HepG2 (cell line): ENCODE data around the gene MPIG6B. TPM values are rescaled to one million over a fixed set of nuclear protein-coding genes. Genes with fewer than 3 reads are reported as not detected.

Experiments
- ATAC-seq: fragments of 200-7000 bp; cut with Tn5 transposase; 3 replicates; pipeline ENCODE4 v1.9.1; 2020; ENCODE audit warnings: mild to moderate bottlenecking, moderate library complexity
- BruUV-seq: library from RNA; stranded (reverse); fragments of 400-500 nt; replicated peaks from 2 replicates; lab custom pipeline; 2021; lab: Mats Ljungman, UMichigan
- CTCF ChIA-PET: fragments of 300-600 bp; formaldehyde crosslinking; extraction: SDS; loops from one replicate; lab custom pipeline; 2021; ENCODE audit warnings: low total read pairs, inconsistent platforms, low intra/inter-chr PET ratio; lab: Yijun Ruan, JAX
- POLR2A ChIA-PET: fragments of 350-600 bp; sonication (Branson Sonifier 250); formaldehyde crosslinking; loops from one replicate; lab custom pipeline; 2020; ENCODE audit warnings: antibody characterized with exemption, inconsistent platforms; lab: Yijun Ruan, JAX
- DNase-seq: peaks from one replicate; pipeline ENCODE4 v3.0.0-alpha.2; 2015; ENCODE audit warnings: low spot score
- FAIRE-seq: peaks from 3 replicates; lab custom pipeline; 2011; peaks lifted over from hg19 to GRCh38; lab: Jason Lieb, UNC
- H2AFZ ChIP-seq: one replicate; pipeline ENCODE4 v1.6.1; 2011; ENCODE audit warnings: low read length, inconsistent platforms
- H3K27ac ChIP-seq: fragments of 300-600 bp; 3 replicates; pipeline ENCODE4 v1.8.0; 2011; ENCODE audit warnings: mixed run types, mild to moderate bottlenecking, mixed read lengths, low read length, inconsistent platforms; ENCODE audit not compliant: insufficient read depth; ENCODE audit errors: extremely low read length
- H3K27me3 ChIP-seq, 2 experiments: fragments of 200-600 bp in 1 of 2; 2 replicates in 1 of 2; 3 replicates in 1 of 2; pipeline versions ENCODE4 v1.6.0 to v1.8.0; 2011; ENCODE audit warnings: low read length in 2 of 2, mild to moderate bottlenecking in 2 of 2, moderate library complexity in 2 of 2, inconsistent platforms in 1 of 2; ENCODE audit not compliant: insufficient read depth in 2 of 2, control insufficient read depth in 1 of 2
- H3K36me3 ChIP-seq, 2 experiments: fragments of 200-600 bp in 1 of 2; replicated peaks in 1 of 2; 2 replicates in 1 of 2; 3 replicates in 1 of 2; pipeline versions ENCODE4 v1.5.1 to v1.8.0; 2011; ENCODE audit warnings: low read length in 2 of 2, inconsistent platforms in 1 of 2; ENCODE audit not compliant: insufficient read depth in 2 of 2, control insufficient read depth in 1 of 2
- H3K4me1 ChIP-seq: 2 replicates; pipeline ENCODE4 v1.5.1; 2012; ENCODE audit warnings: low read length, inconsistent platforms; ENCODE audit not compliant: insufficient read depth
- H3K4me2 ChIP-seq: 2 replicates; pipeline ENCODE4 v1.6.0; 2011; ENCODE audit warnings: low read depth, low read length, inconsistent platforms
- H3K4me3 ChIP-seq, 3 experiments: fragments of 200-600 bp in 1 of 3; sonication (generic), shearing (Covaris generic) in 1 of 3; replicated peaks in 1 of 3; 2 replicates each; pipeline ENCODE4 v1.5.1; 2011 to 2016; ENCODE audit warnings: low read length in 3 of 3, inconsistent platforms in 2 of 3, low read depth in 2 of 3, mild to moderate bottlenecking in 2 of 3, control low read depth in 1 of 3, mixed read lengths in 1 of 3; ENCODE audit not compliant: insufficient read depth in 1 of 3
- H3K79me2 ChIP-seq: one replicate; pipeline ENCODE4 v1.6.1; 2011; ENCODE audit warnings: low read length, inconsistent platforms; ENCODE audit not compliant: insufficient read depth
- H3K9ac ChIP-seq: 2 replicates; pipeline ENCODE4 v1.6.0; 2011; ENCODE audit warnings: mild to moderate bottlenecking, low read depth, low read length, inconsistent platforms; ENCODE audit not compliant: insufficient read depth
- H3K9me3 ChIP-seq: 2 replicates; pipeline ENCODE4 v1.5.1; 2012; ENCODE audit warnings: mild to moderate bottlenecking, low read length
- H4K20me1 ChIP-seq: 2 replicates; pipeline ENCODE4 v1.6.0; 2011; ENCODE audit warnings: inconsistent platforms, mild to moderate bottlenecking, low read length, moderate library complexity; ENCODE audit not compliant: insufficient read depth
- ATRX ChIP-seq: sonication (generic); formaldehyde crosslinking; IDR thresholded peaks from 2 replicates; pipeline ENCODE4 v1.4.0; 2020; ENCODE audit warnings: missing genetic modification reagents, borderline replicate concordance
- DRAP1 ChIP-seq: IDR thresholded peaks from 2 replicates; pipeline ENCODE4 v1.6.1; 2016; ENCODE audit warnings: missing genetic modification reagents, missing compliant biosample characterization
- GABPB1 ChIP-seq: IDR thresholded peaks from 2 replicates; pipeline ENCODE4 v1.6.1; 2016; ENCODE audit warnings: mild to moderate bottlenecking, missing genetic modification reagents, moderate library complexity, missing compliant biosample characterization
- HES4 ChIP-seq: sonication (generic); formaldehyde crosslinking; IDR thresholded peaks from 2 replicates; pipeline ENCODE4 v1.9.0; 2021; ENCODE audit warnings: mild to moderate bottlenecking, missing genetic modification reagents, borderline replicate concordance
- HMG20A ChIP-seq: IDR thresholded peaks from 2 replicates; pipeline ENCODE4 v1.6.1; 2016; ENCODE audit warnings: borderline replicate concordance
- HMGXB4 ChIP-seq, 2 experiments: sonication (generic) in 1 of 2; formaldehyde crosslinking in 1 of 2; IDR thresholded peaks; 2 replicates each; pipeline versions ENCODE4 v1.4.0 to v1.6.1; 2018 to 2020; ENCODE audit warnings: missing genetic modification reagents in 2 of 2, borderline replicate concordance in 1 of 2, low read depth in 1 of 2, mild to moderate bottlenecking in 1 of 2, missing biosample characterization in 1 of 2
- KMT2B ChIP-seq: IDR thresholded peaks from 2 replicates; pipeline ENCODE4 v1.6.1; 2016; ENCODE audit warnings: missing genetic modification reagents, missing compliant biosample characterization
- MAX ChIP-seq: IDR thresholded peaks from 2 replicates; pipeline ENCODE4 v1.6.1; 2012; ENCODE audit warnings: inconsistent platforms
- NR0B2 ChIP-seq: sonication (generic); formaldehyde crosslinking; IDR thresholded peaks from 2 replicates; pipeline ENCODE4 v1.4.0; 2020; ENCODE audit warnings: mild to moderate bottlenecking, missing genetic modification reagents
- SOX6 ChIP-seq, 2 experiments: fragments of 450-650 bp in 1 of 2; sonication (generic) in 1 of 2; formaldehyde crosslinking in 1 of 2; IDR thresholded peaks; 2 replicates each; pipeline versions ENCODE4 v1.4.0 to v1.6.1; 2017 to 2020; ENCODE audit warnings: antibody characterized with exemption in 1 of 2, mild to moderate bottlenecking in 1 of 2, missing genetic modification reagents in 1 of 2
- ZFY ChIP-seq: sonication (generic); formaldehyde crosslinking; IDR thresholded peaks from 2 replicates; pipeline ENCODE4 v1.4.0; 2020; ENCODE audit warnings: missing genetic modification reagents
- ZNF292 ChIP-seq: sonication (generic); formaldehyde crosslinking; IDR thresholded peaks from 2 replicates; pipeline ENCODE4 v1.8.1; 2022; ENCODE audit warnings: mild to moderate bottlenecking, low read depth, missing genetic modification reagents, borderline replicate concordance
- ZNF335 ChIP-seq: sonication (generic); formaldehyde crosslinking; IDR thresholded peaks from 2 replicates; pipeline ENCODE4 v1.4.0; 2020; ENCODE audit warnings: missing genetic modification reagents
- ZNF580 ChIP-seq: IDR thresholded peaks from 2 replicates; pipeline ENCODE4 v1.6.1; 2016; ENCODE audit warnings: low read depth, borderline replicate concordance
- ZNF598 ChIP-seq: sonication (generic); formaldehyde crosslinking; IDR thresholded peaks from 2 replicates; pipeline ENCODE4 v1.5.1; 2020; ENCODE audit warnings: mild to moderate bottlenecking, missing genetic modification reagents, borderline replicate concordance
- ZNF619 ChIP-seq: sonication (generic); formaldehyde crosslinking; IDR thresholded peaks from 2 replicates; pipeline ENCODE4 v1.4.0; 2020; ENCODE audit warnings: mild to moderate bottlenecking, missing genetic modification reagents
- ZNF781 ChIP-seq: sonication (generic); formaldehyde crosslinking; IDR thresholded peaks from 2 replicates; pipeline ENCODE4 v1.5.1; 2020; ENCODE audit warnings: borderline replicate concordance, mild to moderate bottlenecking, missing genetic modification reagents; ENCODE audit errors: not compliant biosample characterization
- ZNF883 ChIP-seq: sonication (generic); formaldehyde crosslinking; IDR thresholded peaks from 2 replicates; pipeline ENCODE4 v1.5.1; 2020; ENCODE audit warnings: mild to moderate bottlenecking, missing genetic modification reagents; ENCODE audit errors: not compliant biosample characterization
- ZSCAN30 ChIP-seq: sonication (generic); formaldehyde crosslinking; IDR thresholded peaks from 2 replicates; pipeline ENCODE4 v1.5.0; 2020; ENCODE audit warnings: mild to moderate bottlenecking, missing genetic modification reagents
- WGBS: methylation state at CpG from one replicate; pipeline ENCODE4 v1.1.6; 2017; ENCODE audit warnings: low lambda C conversion rate; 5-methylcytosine and 5-hydroxymethylcytosine counted together
- in situ Hi-C: cut with HindIII; loops from 2 replicates; pipeline ENCODE4 v1.10.0; 2017; ENCODE audit warnings: low pct_unique_long_range_greater_than_20kb; ENCODE audit not compliant: extremely low pct_ligation_motif_present
- intact Hi-C: fragments of 100-400 bp; cut with micrococcal nuclease; formaldehyde crosslinking; loops from one replicate; pipeline ENCODE4 v1.10.0; 2022; ENCODE audit not compliant: unreplicated experiment
- polyA plus RNA-seq, 8 experiments: library from polyadenylated mRNA; depleted of rRNA in 3 of 8; stranded (reverse) in 7 of 8; unstranded in 1 of 8; fragments of >200 nt; fragmentation: Illumina TruSeq in 4 of 8; extraction: Trizol in 4 of 8; gene quantifications; 2 replicates each; pipeline versions ENCODE4 v1.2.1 to v1.2.3, GENCODE V29; 2011 to 2016; ENCODE audit warnings: low read depth in 4 of 8, missing spikeins in 1 of 8, mixed read lengths in 1 of 8; ENCODE audit not compliant: insufficient read depth in 1 of 8
- total RNA-seq, 5 experiments: library from RNA; depleted of rRNA; stranded (reverse); fragments of >200 nt; fragmentation: Illumina TruSeq; extraction: Trizol; gene quantifications; 2 replicates each; pipeline ENCODE4 v1.2.3, GENCODE V29; 2016; ENCODE audit warnings: low read depth in 1 of 5

MPIG6B gene
- total and polyA plus RNA-seq, 2 of the 13 experiments (the other 11 are each of a cell fraction or from before 2014, with no cell fraction given) = not detected

- Histone ChIP-seq H2AFZ (no peak overlapping the region), H3K9ac (peak overlapping the region; percentile 62), H4K20me1 (no peaks in the 10 kb centered on the region), H3K4me1 (peaks cover 57% of the 10 kb centered on the region), H3K27ac (no peak overlapping the region), H3K9me3 (no peaks in the 10 kb centered on the region), H3K79me2 (no peaks in the 10 kb centered on the region), H3K27me3 (no peaks in the 10 kb centered on the region), H3K36me3 (peaks cover 14% of the 10 kb centered on the region in 2 experiments; a peak in 4 of 5 replicates), H3K4me2 (peak overlapping the region; percentile 88), H3K4me3 (peak overlapping the region; percentile 35 to 72 (median 45); a peak in 5 of 6 replicates)
- intact Hi-C loops = loop anchor here (10.0 kb wide), 1 partner anchor 149 kb away; the partner anchor contains the start of gene C2
- ChIA-PET CTCF (no interaction called here), POLR2A (interaction anchor here (1.0 to 9.0 kb wide), 20 partner anchors 8 to 175 kb away, joined by 3 to 279 read pairs (median 6); partner anchors contain the start of genes ABHD16A, APOM, BAG6 and CLIC1)
- in situ Hi-C loops = no loop called here
- ATAC-seq = peak; percentile 27
- WGBS = 40% methylated on average over 22 of the region's 32 CpGs
- DNase-seq = no peak
- FAIRE-seq = no peak
- BruUV-seq = no TSS peak
- TF ChIP-seq HES4 (no peak), MAX (peak; percentile 39), HMGXB4 (CRISPR knock-in tag; IDR thresholded peaks at IDR 0.05; ENCODE audit: borderline replicate concordance in 1 of 2, low read depth in 1 of 2) (peak in 1 of 2 experiments; percentile 13; a peak in 2 of 4 replicates), ZNF598 (CRISPR knock-in tag) (0 out of 2 replicates have a peak, but pooled peaks have one; percentile 63), ZNF781 (peak; percentile 40), HMG20A (CRISPR knock-in tag) (0 out of 2 replicates have a peak, but pooled peaks have one; percentile 19), DRAP1 (CRISPR knock-in tag) (no peak), ZNF580 (CRISPR knock-in tag) (0 out of 2 replicates have a peak, but pooled peaks have one; percentile 15), ZNF335 (CRISPR knock-in tag) (peak; percentile 46; the same call in 1 of the 2 replicates), GABPB1 (CRISPR knock-in tag) (peak; percentile 48; the same call in 1 of the 2 replicates), ZNF619 (0 out of 2 replicates have a peak, but pooled peaks have one; percentile 53), ATRX (CRISPR knock-in tag) (no peak), SOX6 (IDR thresholded peaks at IDR 0.05) (no peak), SOX6 (CRISPR knock-in tag; IDR thresholded peaks at IDR 0.05) (0 out of 2 replicates have a peak, but pooled peaks have one; percentile 9), ZFY (peak; percentile 47; the same call in 1 of the 2 replicates), NR0B2 (CRISPR knock-in tag) (0 out of 2 replicates have a peak, but pooled peaks have one; percentile 27), ZSCAN30 (CRISPR knock-in tag) (no peak), ZNF292 (CRISPR knock-in tag) (peak; percentile 9; the same call in 1 of the 2 replicates), ZNF883 (CRISPR knock-in tag) (peak; percentile 36), KMT2B (CRISPR knock-in tag) (no peak)
Measured at GRCh38 chr6:31775633-31776484, 52.7 kb downstream of the MPIG6B start.
